GM12892 (cell line): Measurements from ENCODE around the gene MRPL40.

ENCODE experiments used
- POLR2A ChIP-seq: IDR thresholded peaks from 2 replicates; pipeline ENCODE4 v1.6.1; 2011; ENCODE audit warnings: low read depth, low read length, control low read depth
- POLR2AphosphoS5 ChIP-seq: IDR thresholded peaks from 2 replicates; pipeline ENCODE4 v1.6.1; 2011; ENCODE audit warnings: low read depth, low read length, control low read depth
- TAF1 ChIP-seq: IDR thresholded peaks from 2 replicates; pipeline ENCODE4 v1.6.1; 2011; ENCODE audit warnings: low read depth, mild to moderate bottlenecking, control low read depth, low read length, borderline replicate concordance

- no peak for TF ChIP-seq POLR2AphosphoS5
- no peak for TF ChIP-seq POLR2A
- TF ChIP-seq TAF1, result no peak
Measured at GRCh38 chr22:19398652-19399051, 33.7 kb upstream of the MRPL40 start.
